ENCODE data around the gene DDA1.

The DDA1 gene

DNA sequence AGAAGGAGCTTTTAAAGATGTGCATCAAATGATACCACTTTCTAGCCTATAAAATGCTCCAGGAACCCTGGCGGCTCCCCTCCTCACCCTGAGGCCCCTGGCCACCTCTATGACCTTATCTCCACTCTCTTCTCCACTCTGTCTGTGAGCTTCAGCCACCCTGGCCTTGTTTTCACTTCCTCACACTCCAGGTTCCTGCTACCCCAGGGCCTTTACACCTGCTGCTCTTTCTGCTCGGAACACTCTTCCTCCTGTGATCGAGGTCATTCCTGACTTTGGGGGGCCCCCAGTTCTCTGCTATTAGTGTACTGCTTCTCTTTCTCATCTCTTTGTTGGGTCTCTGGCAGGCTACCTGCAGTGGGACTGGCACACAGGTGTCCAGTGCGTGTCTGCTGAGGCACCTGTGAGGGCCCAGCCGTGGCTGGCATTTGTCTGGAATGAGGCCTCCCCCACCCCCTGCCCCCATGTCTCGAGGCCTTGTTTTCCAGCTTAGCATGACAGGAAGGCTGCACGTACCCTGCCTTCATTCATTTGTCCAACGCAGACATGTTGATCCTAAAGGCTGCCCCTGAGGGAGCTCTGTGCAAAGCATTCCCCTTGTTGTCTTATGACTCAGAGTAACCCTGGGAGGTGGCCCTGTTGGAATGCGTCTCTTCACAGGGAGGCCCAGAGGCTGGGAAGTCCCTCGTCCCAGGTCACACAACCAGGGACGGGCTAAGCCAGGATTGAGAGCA lies 2.3 kb downstream of the DDA1 start:
- no peak for DNase-seq (ENCODE audit: low read depth in 3 of 3)

DNA sequence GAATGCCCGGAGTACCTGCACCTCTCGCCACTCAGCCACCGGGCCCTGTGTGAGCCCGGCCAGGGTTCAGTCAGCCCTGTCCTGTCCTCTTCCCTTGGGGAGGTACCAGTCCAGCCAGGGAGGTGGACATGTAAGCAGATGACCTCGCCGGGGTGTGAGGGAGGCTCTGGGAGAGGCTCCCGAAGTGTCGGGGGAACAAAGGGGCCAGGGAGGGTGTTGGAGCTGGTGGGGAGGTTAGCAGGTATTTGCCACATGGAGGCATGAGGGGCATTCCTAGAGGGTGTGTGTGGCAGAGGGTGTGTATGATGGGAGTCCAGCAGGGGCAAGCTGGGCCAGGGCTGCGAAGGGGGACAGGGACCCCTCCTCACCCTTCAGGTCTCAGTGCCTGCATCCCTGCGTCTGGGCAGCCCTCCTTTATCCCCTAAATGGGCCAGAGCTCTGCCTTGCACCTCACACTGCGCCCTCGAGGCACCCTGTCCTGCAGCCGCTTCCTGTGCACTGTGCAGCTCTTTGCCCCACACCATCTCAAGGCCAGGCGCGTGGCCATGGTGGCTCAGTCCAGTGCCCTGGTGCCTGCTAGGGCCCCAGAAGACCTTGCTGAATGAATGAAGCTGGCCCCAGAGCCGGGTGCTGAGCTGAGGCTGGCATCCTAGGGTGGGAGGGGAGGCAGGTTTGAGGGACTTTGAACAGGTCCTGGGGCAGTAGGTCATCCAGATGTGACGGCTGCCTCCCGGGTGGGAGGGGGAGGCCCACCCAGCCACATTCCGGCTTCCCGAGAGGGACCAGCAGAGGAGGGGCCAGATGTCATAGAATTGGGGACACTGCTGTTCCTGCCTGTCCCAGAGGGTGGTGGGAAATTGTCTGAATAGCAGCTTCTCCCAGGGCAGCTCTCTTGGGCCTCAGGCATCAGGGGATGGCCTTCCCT lies 3.1 kb downstream of the DDA1 start:
- no peak for DNase-seq (ENCODE audit: low read depth in 3 of 3)

DNA sequence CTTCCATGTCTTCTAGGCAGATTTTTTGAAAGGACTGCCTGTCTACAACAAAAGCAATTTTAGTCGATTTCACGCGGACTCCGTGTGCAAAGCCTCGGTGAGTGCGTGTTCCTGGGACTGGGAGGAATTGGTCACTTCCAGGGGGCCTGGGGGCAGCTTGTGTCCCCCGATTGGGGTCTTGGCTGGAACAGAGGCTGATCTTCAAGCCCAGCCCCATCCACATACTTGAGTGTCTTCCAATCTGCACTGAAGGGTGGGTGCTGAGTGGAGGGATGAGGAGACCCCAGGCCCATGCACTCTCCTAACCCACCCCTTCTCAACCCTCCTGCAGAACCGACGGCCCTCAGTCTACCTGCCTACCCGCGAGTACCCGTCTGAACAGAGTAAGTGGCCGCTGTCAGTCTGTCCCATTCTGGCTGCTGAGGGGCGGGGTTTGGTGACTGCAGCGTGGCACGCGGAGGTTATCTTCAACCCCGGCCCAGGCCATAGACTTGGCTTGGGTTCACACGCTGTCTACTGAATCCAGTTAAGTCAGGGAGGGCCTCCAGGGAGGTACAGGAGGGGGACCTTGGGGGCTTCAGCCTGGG lies 4.7 kb downstream of the DDA1 start:
- DNase-seq (ENCODE audit: low read depth in 3 of 3), result no peak

DNA sequence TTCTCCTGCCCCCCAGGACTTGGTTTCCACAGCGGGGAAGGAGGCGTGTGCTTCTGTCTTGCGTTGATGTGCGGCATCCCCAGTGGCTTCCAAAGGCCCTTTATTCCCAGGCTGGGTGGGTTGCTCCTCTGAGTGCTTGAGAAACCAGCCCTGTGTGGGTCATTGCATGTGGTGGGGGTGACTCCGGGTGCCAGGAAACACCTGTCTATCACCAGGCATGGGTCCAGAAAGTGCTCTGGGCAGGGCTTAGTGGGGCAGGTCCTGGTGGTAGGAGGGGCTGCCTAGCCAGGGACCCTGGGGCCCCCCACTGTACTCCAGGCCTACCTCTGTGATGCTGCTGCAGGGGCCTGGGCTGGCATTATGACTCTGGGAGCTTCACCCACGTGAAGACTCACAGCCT lies 9.6 kb downstream of the DDA1 start:
- DNase-seq (ENCODE audit: low read depth in 3 of 3), result no peak

DNA sequence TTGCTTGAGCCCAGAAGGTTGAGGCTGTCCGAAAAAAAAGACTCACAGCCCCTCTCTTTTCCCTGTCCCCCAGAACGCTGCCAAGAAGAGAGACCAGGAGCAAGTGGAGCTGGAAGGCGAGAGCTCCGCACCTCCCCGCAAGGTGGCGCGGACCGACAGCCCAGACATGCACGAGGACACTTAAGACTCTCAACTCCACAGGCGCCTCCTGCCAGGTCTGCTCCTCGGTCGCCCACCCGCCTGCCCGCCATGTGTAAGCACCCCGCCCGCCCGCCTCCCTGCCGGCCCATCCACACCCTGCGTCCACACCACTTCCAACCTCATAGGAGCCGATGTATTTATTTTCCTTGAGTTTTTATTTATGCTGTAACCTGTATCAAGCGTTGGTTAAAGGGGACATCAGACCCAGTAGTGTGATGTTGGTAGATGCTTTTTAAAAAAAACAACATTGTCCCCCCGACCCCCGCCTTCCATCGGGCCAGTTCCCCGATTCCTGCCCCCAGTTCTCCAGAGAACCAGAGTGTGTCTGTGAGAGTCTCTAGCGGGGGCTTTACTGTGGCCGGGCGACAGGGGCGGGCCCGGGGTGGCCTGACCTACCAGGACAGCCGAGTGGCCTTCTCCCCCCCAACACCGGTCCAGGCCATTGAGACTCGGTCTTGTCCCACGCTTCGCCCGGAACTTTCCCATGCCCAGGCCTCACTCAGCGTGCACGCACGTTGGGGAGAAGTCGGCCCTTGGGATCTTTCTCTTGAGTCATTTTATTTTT lies 10.3 kb downstream of the DDA1 start:
- no peak for DNase-seq (ENCODE audit: low read depth in 3 of 3)

DNA sequence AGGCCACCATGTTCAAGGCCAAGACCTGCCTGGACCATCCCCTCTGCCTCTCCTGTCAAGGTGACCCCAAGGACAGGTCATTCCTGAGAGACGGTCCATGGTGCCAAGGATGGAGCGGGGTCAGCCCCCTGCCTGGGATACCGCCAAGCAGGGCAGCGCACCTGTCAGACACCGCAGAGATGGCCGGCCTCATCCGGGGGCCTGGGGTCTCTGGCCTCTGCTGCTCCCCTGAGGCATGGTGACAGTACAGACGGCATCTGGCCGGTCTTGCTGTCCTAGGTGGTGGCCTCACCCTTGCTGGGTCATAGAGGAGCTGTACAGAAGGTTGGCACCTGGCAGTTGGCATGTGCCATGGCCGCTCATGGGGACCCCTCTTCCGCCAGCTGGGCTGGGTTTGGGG lies 11.1 kb downstream of the DDA1 start:
- no peak for DNase-seq (ENCODE audit: low read depth in 3 of 3)

DNA sequence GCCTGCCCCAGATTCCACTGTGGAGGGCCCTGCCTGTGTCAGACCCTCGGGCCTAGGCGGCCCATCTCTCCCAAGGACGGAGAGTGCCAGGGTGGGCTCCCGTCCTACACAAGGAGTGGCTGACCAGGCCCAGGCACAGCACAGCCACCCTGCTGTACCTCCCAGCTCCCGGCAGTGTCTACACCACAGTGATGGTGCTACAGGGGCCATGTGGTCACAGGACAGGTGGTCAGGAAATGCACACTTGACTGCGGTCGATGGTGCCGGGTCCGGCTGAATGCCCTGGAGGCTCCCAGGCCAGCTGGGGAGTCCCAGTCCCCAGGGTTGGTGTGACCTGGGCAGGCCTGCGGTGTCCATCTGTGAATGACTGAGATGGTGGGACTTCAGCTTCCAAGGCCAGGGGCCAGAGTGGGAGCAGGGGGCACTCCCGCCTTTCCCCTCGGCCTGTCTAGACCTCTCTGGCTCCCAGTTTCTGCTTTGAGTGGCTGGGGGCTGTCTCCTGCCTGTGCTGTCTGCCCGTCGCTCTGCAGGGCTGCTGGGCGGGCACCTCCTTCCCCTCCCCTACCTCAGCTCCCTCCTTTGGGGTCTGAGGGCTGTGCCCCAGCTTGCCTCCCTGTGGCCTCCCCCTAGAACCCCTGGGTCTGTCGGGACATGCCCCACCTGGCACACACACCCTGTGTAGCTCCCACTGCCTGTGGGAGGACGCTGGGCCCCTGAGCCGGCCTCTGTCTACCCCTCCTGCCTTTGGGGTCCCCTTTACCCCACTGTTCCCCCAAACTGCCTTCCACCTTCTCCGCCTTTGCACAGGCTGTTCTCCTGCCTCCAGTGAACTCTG lies 12.5 kb downstream of the DDA1 start:
- DNase-seq (ENCODE audit: low read depth in 3 of 3), result no peak

DNA sequence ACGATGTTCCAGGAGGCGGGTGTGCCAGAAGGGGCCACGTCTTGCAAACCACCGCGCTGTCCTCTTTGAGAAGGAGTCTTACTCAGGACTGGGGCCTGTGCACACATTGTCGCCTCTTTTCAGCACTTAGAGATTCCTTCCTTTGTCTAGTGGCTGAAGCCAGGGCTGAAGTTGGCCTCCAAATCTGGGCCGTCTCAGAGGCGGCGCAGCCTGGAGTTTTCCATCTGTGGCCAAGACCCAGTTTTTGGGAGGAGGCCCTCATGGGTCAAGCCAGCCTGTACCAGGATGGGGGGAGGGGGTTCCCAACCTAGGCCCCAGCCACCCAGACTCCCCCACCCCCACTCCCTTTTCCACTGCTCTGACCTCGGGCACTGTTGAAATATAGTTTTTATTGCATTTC lies 13.5 kb downstream of the DDA1 start:
- DNase-seq (ENCODE audit: low read depth in 3 of 3), result no peak

DNA sequence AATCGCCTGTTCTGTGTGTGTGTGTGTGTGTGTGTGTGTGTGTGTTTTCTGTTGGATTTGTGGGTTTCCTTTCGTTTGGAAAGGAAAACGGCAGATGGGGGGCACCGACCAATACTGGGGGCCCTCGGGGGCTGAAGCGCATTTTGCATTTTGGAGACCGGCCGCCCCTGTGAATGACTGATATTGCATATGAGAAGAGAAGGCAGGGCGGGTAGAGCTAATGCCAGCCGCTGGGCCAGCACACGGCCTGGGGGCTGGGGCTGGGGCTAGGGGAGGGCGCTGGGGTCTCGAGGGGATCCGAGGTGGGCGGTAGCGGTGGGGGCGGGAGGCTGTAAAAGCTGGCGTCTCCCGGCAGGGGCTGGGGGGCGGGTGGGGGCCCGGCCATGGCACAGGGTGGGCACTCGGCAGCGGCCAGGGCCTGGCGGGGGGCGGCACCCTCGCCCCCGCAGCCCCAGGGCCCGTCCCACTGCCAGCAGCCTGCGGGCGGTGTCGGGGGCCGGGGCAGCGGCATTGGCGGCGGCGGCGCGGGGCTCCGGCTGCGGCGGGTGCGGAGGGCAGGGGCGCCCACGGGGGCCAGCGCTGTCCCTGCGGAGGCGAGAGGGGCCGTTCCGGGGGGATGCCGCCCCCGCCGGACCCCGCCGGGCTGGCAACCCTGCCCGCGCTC lies 14.1 kb downstream of the DDA1 start:
- no peak for DNase-seq (ENCODE audit: low read depth in 3 of 3)

DNA sequence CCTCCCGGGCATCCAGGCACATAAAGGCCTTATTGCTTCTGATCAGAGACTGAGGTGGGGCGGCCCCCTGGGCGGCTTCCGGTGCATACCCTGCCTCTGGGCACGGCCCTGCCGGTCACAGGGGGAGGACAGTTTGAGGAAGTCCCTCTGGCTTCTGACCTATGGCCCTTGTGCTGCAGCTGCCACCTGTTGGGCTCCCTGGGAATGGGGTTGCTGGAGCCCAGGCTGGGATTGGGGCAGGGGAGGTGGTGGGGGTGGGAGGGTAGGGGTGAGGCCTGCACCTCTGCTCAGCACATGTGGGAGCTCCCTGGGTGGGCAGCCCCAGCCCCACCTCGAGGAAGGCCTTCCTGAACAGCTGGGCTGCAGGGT lies 14.6 kb downstream of the DDA1 start:
- DNase-seq (ENCODE audit: low read depth in 3 of 3), result no peak

DNA sequence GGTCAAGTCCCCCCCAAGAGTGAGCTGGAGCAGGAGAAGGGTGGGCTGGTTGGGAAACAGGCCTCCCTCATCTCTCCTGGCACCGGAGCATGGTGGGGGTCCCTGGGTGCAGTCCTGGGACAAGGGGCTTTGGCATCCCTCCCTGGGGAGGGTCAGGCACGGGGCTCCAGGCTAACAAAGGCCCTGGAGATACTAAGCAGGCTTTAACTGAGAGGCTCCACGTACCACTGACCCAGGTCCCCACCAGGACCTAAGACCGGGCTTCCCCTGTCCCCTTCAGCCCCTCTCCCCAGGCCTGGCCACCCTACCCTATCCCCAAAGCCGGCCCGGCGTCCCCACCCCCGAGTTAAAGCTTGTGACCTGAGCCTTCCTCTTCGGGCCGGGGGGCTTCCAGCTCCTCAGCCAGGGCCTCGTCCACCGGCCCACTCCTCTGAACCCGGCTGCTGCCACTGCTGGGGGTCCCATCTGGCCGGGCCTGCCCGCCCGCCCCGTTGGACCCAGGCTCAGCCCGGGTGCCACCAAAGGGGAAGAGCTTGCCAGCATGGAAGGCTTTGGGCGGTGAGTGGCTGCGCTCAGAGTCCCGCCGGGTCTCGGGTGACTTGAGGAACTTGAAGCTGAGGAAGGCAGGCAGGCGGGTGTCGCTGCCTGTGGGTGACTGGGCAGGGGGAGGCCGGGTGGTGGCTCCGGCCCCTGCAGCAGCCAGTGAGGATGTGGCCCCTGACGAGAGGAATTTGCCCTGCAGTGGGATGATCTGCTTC lies 15.2 kb downstream of the DDA1 start:
- DNase-seq (ENCODE audit: low read depth in 3 of 3), result no peak

DNA sequence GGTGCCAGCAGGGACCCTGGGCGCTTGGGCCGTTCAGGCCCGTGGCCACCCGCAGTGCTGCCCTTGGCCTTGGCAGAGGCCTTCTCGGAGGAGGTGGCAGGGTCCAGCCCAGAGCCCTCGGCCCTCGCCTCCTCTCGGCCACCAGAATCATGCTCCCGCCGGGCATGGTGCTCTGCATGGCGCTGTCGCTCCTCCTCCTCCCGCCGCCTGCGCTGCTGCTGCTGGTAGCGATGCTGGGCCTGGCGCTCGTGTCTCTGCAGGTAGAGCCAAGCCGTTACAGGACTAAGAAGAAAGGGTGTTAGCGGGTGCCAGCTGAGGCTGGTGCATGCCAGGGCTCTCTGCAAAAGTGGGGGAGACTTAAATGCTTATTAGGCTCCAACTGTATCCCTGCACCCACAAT lies 15.8 kb downstream of the DDA1 start:
- no peak for DNase-seq (ENCODE audit: low read depth in 3 of 3)

DNA sequence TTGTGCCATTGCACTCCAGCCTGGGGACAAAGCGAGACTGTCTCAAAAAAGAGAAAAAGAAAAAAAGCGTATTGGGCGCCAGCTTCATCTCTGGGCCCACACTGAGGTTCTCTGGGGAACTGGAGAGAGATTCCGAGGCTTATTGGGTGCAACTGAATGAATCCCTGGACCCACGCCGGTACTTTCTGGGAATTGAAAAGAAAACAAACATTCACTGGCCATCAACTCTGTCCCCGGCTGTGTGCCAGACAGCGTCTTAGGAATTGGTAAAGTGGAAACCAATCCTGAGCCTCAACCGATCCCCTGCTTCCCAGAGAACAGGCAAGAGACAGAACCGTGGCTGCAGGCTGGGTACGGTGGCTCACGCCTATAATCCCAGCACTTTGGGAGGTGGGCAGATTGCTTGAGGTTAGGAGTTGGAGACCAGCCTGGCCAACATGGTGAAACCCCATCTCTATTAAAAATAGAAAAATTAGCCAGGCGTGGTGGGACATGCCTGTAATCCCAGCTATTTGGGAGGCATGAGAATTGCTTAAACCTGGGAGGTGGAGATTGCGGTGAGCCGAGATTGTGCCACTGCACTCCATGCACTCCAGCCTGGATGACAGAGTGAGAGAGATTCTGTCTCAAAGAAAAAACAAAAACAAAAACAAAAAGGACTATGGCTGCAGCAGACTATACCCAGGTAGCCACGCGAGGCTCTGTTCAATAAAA lies 16.7 kb downstream of the DDA1 start:
- DNase-seq (ENCODE audit: low read depth in 3 of 3), result no peak

DNA sequence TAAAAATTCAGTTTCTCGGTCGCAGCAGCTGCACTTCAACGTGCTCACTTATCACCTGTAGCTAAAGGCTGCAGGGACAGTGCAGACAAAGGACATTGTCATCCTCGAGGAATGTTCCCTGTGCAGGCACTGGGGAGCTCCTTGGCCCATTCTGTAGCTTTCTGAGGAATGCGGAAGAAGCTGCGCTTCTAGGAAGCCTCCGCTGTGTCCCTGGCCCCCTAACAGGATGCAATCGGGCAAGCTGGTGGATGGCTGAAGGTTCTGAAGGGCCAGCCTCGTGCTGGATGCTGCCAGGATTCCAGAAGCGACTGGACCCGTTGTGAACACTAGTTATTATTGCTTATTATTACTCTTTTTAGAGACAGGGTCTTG lies 17.2 kb downstream of the DDA1 start:
- DNase-seq (ENCODE audit: low read depth in 3 of 3), result no peak

DNA sequence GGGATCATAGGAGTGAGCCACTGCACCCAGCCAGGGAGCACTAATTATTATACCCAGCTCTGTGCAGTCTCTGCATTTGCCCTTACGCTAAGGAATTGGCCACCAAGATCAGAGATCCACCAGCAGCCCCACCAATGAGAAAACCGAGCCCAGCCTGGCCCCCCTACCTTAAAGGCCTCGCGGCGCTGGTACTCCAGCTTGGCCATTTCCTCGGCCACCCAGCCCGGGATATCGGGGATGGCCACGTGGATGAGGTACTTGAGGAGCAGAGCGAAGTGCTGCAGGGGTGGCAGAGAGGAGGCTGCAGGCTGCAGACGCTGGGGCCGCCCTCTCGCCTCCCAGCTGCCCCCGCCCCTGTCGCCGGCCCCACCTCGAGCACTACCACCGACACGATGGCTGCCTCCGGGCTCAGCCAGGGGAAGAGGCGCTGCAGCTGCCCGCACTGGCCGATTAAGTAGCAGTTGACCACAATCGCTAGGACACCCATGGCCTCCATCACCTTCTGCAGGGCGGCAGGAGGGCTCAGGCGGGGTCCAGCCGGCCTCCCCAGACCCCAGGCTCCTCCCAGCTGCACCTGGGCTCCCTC lies 17.8 kb downstream of the DDA1 start:
- no peak for DNase-seq (ENCODE audit: low read depth in 3 of 3)

DNA sequence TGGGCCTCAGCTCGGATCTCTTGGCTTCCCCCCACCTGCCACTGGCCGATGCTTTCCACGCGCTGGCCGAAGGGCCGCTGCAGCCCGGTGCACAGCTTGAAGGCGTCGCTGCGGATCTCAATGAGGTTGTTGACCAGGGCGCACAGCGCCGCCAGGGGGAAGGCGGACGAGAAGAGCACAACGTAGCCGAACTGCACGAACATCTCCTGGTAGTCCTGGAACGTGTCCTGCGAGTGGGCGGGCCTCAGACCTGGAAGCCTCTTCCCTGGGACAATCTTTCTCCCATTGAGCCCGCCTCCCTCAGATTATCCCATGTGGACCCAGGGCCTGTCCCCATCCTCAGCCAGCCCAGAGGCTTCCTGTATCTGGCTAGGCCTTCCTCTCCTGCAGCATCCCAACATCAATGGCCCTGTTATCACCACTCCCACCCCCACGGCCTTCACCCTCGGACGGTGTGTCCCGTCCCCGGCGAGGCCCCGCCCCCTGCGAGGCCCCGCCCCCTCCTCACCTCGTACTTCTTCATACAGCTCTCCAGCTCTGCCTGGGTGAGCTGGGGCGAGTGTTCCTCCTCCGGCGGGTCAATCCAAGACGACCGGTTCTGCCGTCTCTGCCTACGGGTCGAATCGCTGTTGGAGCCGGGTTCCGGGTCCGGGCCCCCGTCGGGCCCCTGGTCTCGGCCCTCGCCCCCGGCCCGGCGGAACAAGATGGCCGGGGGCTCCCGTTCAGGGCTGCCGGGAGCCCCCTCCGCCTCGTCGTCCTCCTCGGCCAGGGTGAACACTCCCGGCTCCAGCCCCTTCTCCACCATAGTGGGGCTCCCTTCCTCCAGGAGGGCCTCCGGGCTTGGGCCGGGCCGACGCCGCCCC lies 18.5 kb downstream of the DDA1 start:
- peak in 1 of 3 experiments; percentile 46 for DNase-seq (ENCODE audit: low read depth in 3 of 3)

DNA sequence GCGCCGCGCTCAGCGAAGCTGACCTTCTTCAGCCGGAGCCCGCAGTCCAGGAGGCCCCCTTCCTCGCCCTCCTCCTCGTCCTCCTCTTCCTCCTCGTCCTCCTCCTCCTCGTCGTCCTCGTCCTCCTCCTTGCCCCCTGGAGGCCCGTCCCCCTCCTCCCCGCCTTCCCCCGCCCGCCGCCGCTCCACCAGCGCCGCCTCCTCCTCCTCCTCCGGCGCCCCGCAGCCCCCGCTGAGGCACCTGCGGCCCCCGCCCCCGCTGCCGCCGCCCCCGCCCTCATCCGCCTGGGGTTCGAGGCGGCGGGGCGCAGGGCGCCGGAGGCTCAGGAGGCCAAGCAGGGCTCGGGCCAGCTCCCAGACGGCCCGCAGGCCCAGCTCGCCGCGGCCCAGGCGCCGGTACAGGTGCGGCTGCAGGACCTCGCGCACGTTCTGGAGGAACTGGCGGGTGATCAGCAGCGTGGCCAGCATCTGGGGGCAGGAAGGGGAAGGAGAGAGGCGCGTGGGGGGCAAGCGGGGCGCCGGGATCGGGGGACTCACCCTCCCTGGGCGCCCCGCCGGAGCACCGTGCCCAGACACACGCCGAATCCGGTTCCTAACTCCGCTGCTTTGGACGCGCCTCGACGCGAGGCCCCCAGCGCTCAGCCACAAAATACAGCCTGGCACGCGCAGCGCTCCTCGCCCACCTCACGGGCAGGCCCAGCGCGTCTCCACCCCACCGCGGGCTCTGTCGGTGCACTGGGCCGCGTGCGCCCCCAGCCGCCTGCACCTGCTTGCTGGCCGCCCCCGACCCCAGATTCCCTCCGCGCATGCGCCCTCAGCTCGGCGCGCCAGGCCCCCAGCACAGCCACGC lies 19.4 kb downstream of the DDA1 start:
- DNase-seq (ENCODE audit: low read depth in 3 of 3), result peak in 1 of 3 experiments; percentile 38

Data from stimulated activated CD4-positive, alpha-beta T cell treated with anti-CD3 and anti-CD28 coated beads, TNF-alpha, amount 100 ng/mL, for 4 hours (primary cell).